Measurements from ENCODE around the gene ITPR2. TPM values are rescaled to one million over a fixed set of nuclear protein-coding genes. Genes with fewer than 3 reads are reported as not detected.

The ITPR2 gene
- total RNA-seq, 6 experiments from 2014 or later = 6.9 to 8.4 (median 7.6) TPM

- no peaks in the 10 kb centered on the region for H3K9me3 Mint-ChIP-seq
- TF ChIP-seq, protein P1, sequence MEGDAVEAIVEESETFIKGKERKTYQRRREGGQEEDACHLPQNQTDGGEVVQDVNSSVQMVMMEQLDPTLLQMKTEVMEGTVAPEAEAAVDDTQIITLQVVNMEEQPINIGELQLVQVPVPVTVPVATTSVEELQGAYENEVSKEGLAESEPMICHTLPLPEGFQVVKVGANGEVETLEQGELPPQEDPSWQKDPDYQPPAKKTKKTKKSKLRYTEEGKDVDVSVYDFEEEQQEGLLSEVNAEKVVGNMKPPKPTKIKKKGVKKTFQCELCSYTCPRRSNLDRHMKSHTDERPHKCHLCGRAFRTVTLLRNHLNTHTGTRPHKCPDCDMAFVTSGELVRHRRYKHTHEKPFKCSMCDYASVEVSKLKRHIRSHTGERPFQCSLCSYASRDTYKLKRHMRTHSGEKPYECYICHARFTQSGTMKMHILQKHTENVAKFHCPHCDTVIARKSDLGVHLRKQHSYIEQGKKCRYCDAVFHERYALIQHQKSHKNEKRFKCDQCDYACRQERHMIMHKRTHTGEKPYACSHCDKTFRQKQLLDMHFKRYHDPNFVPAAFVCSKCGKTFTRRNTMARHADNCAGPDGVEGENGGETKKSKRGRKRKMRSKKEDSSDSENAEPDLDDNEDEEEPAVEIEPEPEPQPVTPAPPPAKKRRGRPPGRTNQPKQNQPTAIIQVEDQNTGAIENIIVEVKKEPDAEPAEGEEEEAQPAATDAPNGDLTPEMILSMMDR (IDR thresholded peaks at IDR 0.05) = no peak
- H3K36me3 Mint-ChIP-seq (ENCODE audit: low read depth) = no peaks in the 10 kb centered on the region
- peaks cover 2% of the 10 kb centered on the region for H3K27me3 Mint-ChIP-seq (ENCODE audit: insufficient read depth)
- H3K4me3 Mint-ChIP-seq = no peak overlapping the region
- peaks cover 8% of the 10 kb centered on the region for H3K4me1 Mint-ChIP-seq (ENCODE audit: low read depth)
- no peak overlapping the region for H3K27ac Mint-ChIP-seq
- DNase-seq = no peak
These were observed 542.4 kb downstream of the ITPR2 start for GRCh38 chr12:26290565-26290964.

GRCh38 chr12:26287671-26288381, 545.2 kb downstream of the ITPR2 start:
- Mint-ChIP-seq H3K4me1 (ENCODE audit: low read depth) (no peaks in the 10 kb centered on the region; the same call in 1 of the 2 replicates), H3K27me3 (ENCODE audit: insufficient read depth) (peaks cover 2% of the 10 kb centered on the region), H3K4me3 (no peak overlapping the region), H3K36me3 (ENCODE audit: low read depth) (no peaks in the 10 kb centered on the region), H3K9me3 (no peaks in the 10 kb centered on the region), H3K27ac (no peak overlapping the region)
- TF ChIP-seq, protein P1 (IDR thresholded peaks at IDR 0.05) = no peak
- no peak for DNase-seq

Other genes starting within 250 kb of the ITPR2 start
- gene INTS13, start 104.8 kb upstream of the ITPR2 start, total RNA-seq (2021; fragmentation: NEBNext Ultra II Directional; extraction: Animal tissue kit (Norgen Biotek cat#: 25700)) = 10 to 100 TPM; 26.8 to 35.9 (median 28.1) TPM
- 10 to 100 TPM; 37.0 to 44.2 (median 39.5) TPM for gene FGFR1OP2, start 105.3 kb upstream of the ITPR2 start, total RNA-seq (2021; fragmentation: NEBNext Ultra II Directional; extraction: Animal tissue kit (Norgen Biotek cat#: 25700))
- 10 to 100 TPM; 60.7 to 75.5 (median 68.7) TPM for gene TM7SF3, start 181.2 kb upstream of the ITPR2 start, total RNA-seq (2021; fragmentation: NEBNext Ultra II Directional; extraction: Animal tissue kit (Norgen Biotek cat#: 25700))
- gene MED21, start 189.4 kb upstream of the ITPR2 start, total RNA-seq (2021; fragmentation: NEBNext Ultra II Directional; extraction: Animal tissue kit (Norgen Biotek cat#: 25700)) = 10 to 100 TPM; 36.1 to 41.4 (median 40.1) TPM
- gene C12orf71, start 249.4 kb upstream of the ITPR2 start, total RNA-seq (2021; fragmentation: NEBNext Ultra II Directional; extraction: Animal tissue kit (Norgen Biotek cat#: 25700)) = not detected

All from HFFc6 (cell line).